ENCODE results near the gene LDOC1.
"Not testable (repeated sequence)": the region's sequence is repeated elsewhere in the genome, so short reads cannot be mapped to it uniquely, and the experiment has no call there.

The LDOC1 gene

GRCh38 chrX:141176586-141177451 lies at the start of gene LDOC1:
LDOC1 (minus strand) TSS chrX:141177129; CDS start chrX:141177021, 108 bp downstream.
- no peak for DNase-seq

- DNase-seq: no peak
These were observed 44.7 kb upstream of the LDOC1 start for GRCh38 chrX:141221611-141222010.

- DNase-seq: no peak
These were observed 43.5 kb upstream of the LDOC1 start for GRCh38 chrX:141220342-141221008.

GRCh38 chrX:141214196-141214595 lies 37.3 kb upstream of the LDOC1 start:
- no peak for DNase-seq

- no peak for DNase-seq
These were observed 25.0 kb upstream of the LDOC1 start for GRCh38 chrX:141201962-141202361.

GRCh38 chrX:141188573-141188972 lies 11.6 kb upstream of the LDOC1 start:
- DNase-seq: not testable (repeated sequence)

GRCh38 chrX:141185366-141185765 lies 8.4 kb upstream of the LDOC1 start:
- no peak for DNase-seq

- no peak for DNase-seq
These were observed 6.1 kb upstream of the LDOC1 start for GRCh38 chrX:141183000-141183399.

GRCh38 chrX:141180851-141181250 lies 3.9 kb upstream of the LDOC1 start:
- DNase-seq: no peak

- DNase-seq: no peak
These were observed 1.1 kb downstream of the LDOC1 start for GRCh38 chrX:141175786-141176185.

- no peak for DNase-seq
These were observed 12.5 kb downstream of the LDOC1 start for GRCh38 chrX:141164406-141164805.

GRCh38 chrX:141158084-141158483 lies 18.8 kb downstream of the LDOC1 start:
- DNase-seq: no peak

- not testable (repeated sequence) for DNase-seq
These were observed 21.7 kb downstream of the LDOC1 start for GRCh38 chrX:141155231-141155630.

GRCh38 chrX:141142946-141143345 lies 34.0 kb downstream of the LDOC1 start:
- DNase-seq: no peak

- no peak for DNase-seq
These were observed 43.7 kb downstream of the LDOC1 start for GRCh38 chrX:141133272-141133671.

GRCh38 chrX:141127146-141127545 lies 49.8 kb downstream of the LDOC1 start:
- no peak for DNase-seq
